Erythroblast (primary cell): ENCODE data around the gene PAK5.

ENCODE experiments used
- GATA1 ChIP-seq: IDR thresholded peaks from 2 replicates; pipeline ENCODE4 v1.6.1; 2011; ENCODE audit warnings: low read depth, mild to moderate bottlenecking, control low read depth, low read length, moderate library complexity
- POLR2A ChIP-seq: IDR thresholded peaks from 2 replicates; pipeline ENCODE4 v1.6.1; 2011; ENCODE audit warnings: mild to moderate bottlenecking, low read length

- TF ChIP-seq POLR2A: no peak
- no peak for TF ChIP-seq GATA1
Observed at GRCh38 chr20:9852566-9852965, 13.7 kb upstream of the PAK5 start.
